Inflammatory macrophage (primary cell): ENCODE measurements around the gene SFI1.
A peak's percentile ranks its signal among the peaks of the same experiment; 100 is the strongest.
"Not testable (repeated sequence)": the region's sequence is repeated elsewhere in the genome, so short reads cannot be mapped to it uniquely, and the experiment has no call there.

ENCODE experiments used
- DNase-seq, 2 donors: peaks; one replicate each; pipeline ENCODE4 v3.0.0-alpha.2; 2020 to 2022

Gene SFI1

GRCh38 chr22:31491218-31491962 is 4.9 kb upstream of the SFI1 start:
- no peak for DNase-seq

GRCh38 chr22:31492151-31492550 is 4.2 kb upstream of the SFI1 start:
- DNase-seq = peak; percentile 54 to 69

- not testable (repeated sequence) for DNase-seq
These were observed 3.0 kb upstream of the SFI1 start for GRCh38 chr22:31493355-31493754.

GRCh38 chr22:31495343-31495742 is 993 bp upstream of the SFI1 start:
- DNase-seq = no peak

GRCh38 chr22:31496735-31497146 is 405 bp downstream of the SFI1 start:
- DNase-seq = peak in 1 of 2 donors; percentile 17

- no peak for DNase-seq
These were observed 1.0 kb downstream of the SFI1 start for GRCh38 chr22:31497148-31497938.

- no peak for DNase-seq
These were observed 5.4 kb downstream of the SFI1 start for GRCh38 chr22:31501738-31502137.

- no peak for DNase-seq
These were observed 7.1 kb downstream of the SFI1 start for GRCh38 chr22:31503211-31503964.

GRCh38 chr22:31504282-31504681 is 7.9 kb downstream of the SFI1 start:
- no peak for DNase-seq

- DNase-seq = not testable (repeated sequence)
These were observed 11.2 kb downstream of the SFI1 start for GRCh38 chr22:31507517-31507916.

- no peak for DNase-seq
These were observed 12.2 kb downstream of the SFI1 start for GRCh38 chr22:31508536-31508935.

- peak; percentile 40 to 66 for DNase-seq
These were observed 12.9 kb downstream of the SFI1 start for GRCh38 chr22:31509061-31509762.

GRCh38 chr22:31520051-31520450 is 23.7 kb downstream of the SFI1 start:
- no peak for DNase-seq

- not testable (repeated sequence) for DNase-seq
These were observed 27.8 kb downstream of the SFI1 start for GRCh38 chr22:31524132-31524531.

- peak; percentile 28 to 41 for DNase-seq
These were observed 29.9 kb downstream of the SFI1 start for GRCh38 chr22:31526270-31526669.

- no peak for DNase-seq
These were observed 34.5 kb downstream of the SFI1 start for GRCh38 chr22:31530823-31531195.

GRCh38 chr22:31532060-31532459 is 35.7 kb downstream of the SFI1 start:
- no peak for DNase-seq

GRCh38 chr22:31533374-31533773 is 37.0 kb downstream of the SFI1 start:
- no peak for DNase-seq

- DNase-seq = no peak
These were observed 40.7 kb downstream of the SFI1 start for GRCh38 chr22:31537019-31537535.

GRCh38 chr22:31538815-31539214 is 42.5 kb downstream of the SFI1 start:
- DNase-seq = no peak

GRCh38 chr22:31540166-31540565 is 43.8 kb downstream of the SFI1 start:
- DNase-seq = not testable (repeated sequence)

GRCh38 chr22:31540966-31541365 is 44.6 kb downstream of the SFI1 start:
- DNase-seq = no peak
